ENCODE data around the gene C1QTNF3.

- TF ChIP-seq POLR2A (IDR thresholded peaks at IDR 0.05) (no peak), CTCF (IDR thresholded peaks at IDR 0.05) (no peak), POLR2AphosphoS5 (IDR thresholded peaks at IDR 0.05) (no peak)
Observed at GRCh38 chr5:34022121-34022705, 20.8 kb downstream of the C1QTNF3 start.
